ENCODE data around the gene HERC4.
"Not testable (repeated sequence)": the region's sequence is repeated elsewhere in the genome, so short reads cannot be mapped to it uniquely, and the experiment has no call there.

Gene HERC4

DNA sequence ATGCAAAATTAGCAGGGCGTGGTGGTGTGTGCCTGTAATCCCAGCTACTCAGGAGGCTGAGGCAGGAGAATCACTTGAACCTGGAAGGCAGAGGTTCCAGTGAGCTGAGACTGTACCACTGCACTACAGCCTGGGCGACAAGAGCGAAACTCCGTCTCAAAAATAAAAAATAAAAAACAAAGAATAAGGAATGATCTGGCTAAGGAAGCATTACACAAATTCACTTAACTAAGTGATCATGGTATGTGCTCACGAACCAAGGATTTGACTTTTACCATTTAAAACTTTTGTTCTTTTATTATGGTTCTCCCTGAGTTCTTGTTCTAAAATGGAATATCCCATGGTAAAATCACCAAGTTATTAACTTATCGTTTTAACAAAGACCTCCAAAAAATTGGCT is 119.5 kb downstream of the HERC4 start:
- FAIRE-seq, result no peak

DNA sequence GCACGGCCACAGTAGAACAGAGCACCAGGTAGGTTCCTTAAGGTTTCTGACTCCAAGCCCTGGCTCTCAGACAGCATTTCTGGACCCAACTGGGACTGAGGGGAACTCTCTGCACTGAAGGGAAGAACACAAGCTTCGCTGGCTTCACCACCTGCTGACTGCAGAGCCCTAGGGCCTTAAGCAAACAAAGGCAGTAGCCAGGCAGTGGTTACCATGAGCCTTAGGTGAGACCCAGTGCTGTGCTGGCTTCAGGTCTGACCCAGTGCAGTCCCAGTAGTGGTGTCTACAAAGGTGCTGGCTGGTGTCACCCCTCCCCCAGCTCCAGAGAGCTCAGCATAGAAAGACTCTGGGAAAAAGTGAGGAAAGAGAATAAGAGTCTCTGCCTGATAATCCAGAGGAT is 131.2 kb downstream of the HERC4 start:
- FAIRE-seq, result no peak

DNA sequence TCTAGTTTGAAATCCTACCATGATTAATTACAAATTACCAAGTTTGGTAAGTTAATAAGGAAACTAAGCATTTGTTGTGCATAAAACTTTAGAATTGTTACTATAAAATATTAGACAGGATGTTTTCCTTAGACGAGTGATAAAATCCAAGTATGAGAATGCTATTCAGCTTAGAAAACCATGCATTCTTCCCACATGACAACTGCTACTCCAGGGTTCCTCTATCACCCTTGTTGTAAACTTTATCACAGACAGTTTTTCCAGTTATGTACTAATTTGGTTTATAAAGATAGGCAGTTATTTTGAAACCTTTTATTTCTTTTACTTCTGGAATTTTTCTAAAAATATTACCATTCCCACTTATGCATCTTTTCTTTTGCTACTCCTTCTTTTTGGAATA is 138.7 kb downstream of the HERC4 start:
- FAIRE-seq, result no peak

DNA sequence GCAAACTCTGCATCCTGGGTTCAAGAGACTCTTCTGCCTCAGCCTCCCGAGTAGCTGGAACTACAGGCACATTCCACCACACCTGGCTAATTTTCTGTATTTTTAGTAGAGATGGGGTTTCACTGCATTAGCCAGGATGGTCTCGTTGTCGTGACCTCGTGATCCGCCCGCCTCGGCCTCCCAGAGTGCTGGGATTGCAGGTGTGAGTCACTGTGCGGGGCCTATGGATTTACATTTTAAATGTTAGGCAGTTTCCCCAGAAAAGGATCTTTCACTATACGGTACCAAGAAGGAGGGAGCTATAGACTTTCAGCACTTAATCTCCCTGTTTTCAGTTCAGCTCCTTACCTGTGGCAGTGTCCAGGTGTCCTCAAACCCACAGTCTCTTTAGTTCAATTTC is 139.9 kb downstream of the HERC4 start:
- no peak for FAIRE-seq

DNA sequence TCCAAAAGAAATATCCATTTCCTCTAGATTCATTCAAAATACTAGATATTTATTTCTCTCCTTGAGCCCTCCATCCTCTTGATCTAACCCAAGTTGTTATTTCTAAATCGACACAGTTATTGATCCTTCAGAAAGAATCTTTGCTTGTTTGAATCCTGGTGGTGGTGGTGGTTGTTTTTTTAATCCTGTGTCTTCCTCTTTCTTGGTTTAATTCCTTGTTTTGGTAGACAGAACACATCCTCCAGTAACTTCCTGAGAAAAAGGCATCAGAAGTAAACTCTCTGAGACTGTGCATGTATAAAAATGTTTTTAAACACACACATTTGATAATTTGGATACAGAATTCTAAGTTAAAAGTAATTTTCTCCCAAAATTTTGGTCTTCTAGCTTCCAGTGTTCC is 140.7 kb downstream of the HERC4 start:
- FAIRE-seq, result no peak

DNA sequence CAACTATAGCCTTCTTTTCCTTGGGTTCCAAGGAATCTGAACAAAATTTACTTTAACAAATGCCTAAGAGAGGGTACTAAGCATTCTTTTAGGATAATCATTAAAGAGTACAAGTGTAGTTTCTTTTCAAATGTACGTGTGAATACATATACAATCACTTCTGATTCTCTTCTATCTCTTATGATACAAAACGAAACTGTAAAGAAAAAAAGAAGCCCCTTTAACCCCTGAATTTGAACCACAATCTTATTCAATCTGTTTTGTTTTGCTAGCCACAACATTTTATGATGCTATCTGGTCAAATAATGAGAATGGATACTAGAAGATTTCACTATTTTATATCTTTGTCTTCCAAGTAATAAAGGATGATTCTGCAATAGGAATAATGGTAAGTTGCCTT is 141.9 kb downstream of the HERC4 start:
- FAIRE-seq, result no peak

DNA sequence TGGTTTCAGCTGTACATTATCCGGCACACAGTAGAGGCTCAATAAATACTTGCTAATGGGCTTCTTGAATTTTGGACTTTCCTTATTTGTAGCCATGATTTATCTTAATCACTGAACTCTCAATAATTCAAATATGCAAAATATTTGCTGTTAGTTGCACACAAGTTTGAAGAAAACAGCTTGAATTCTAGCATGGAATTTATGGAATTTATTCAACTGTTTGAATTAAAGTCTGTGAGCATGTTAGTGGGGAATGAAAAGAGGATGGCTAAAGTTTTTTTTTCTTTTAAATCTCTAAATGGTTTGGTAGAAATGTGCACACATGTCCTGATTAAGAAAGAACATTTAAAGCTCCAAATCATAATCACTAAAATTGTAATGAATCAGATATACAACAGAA is 148.1 kb downstream of the HERC4 start:
- FAIRE-seq, result no peak

DNA sequence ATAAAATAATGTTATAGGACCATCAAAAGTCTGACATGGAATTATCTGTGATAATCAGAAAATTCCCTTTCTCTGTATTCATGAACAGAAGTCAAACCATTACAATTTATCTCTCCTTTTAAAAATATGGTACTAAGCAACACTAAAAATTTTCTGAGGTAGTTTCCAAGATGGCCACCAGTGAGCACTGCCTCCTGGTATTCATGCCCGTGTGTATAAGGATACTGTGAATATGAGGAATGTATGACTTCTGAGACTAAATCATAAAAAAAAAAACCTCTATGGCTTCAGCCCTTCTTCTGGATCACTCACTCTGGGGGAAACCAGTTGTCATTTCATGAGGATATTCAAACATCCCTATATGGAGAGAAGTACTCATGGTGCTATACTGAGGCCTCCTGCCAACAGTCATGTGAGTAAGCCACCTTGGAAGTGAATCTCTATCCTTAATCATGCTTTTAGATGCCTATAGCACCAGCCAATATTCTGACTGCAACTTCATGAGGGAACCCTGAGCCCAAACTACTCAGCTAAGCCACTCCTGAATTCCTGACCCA is 149.6 kb downstream of the HERC4 start:
- no peak for FAIRE-seq

DNA sequence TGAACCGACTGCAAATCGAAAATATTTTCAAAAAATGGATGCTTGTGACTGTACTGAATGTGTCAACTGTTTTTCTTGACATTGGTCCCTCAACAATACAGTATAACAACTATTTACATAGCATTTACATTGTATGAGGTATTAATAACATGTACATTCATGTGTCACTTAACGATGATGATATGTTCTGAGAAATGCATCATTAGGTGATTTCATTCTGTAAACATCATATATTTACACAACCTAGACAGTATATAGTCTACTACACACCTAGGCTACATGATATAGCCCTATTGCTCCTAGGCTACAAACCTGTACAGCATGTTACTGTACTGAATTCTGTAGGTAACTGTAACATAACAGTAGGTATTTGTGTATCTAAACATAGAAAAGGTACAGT is 150.9 kb downstream of the HERC4 start:
- no peak for FAIRE-seq

DNA sequence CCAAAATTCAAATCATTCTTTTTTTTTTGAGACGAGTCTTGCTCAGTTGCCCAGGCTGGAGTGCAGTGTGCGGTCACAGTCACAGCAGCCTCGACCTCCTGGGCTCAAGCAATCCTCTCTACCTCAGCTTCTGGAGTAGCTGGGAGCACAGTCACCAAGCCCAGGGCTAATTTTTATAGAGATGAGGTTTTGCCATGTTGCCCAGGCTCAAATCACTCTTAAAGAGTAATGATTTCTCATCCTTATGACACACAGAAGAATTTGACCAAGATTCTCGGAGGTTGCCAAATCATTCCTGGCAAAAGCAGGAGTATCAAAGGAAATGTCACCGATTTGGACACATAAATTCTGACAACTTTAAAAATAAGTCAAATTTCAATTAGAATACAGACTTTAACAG is 151.5 kb downstream of the HERC4 start:
- no peak for FAIRE-seq

DNA sequence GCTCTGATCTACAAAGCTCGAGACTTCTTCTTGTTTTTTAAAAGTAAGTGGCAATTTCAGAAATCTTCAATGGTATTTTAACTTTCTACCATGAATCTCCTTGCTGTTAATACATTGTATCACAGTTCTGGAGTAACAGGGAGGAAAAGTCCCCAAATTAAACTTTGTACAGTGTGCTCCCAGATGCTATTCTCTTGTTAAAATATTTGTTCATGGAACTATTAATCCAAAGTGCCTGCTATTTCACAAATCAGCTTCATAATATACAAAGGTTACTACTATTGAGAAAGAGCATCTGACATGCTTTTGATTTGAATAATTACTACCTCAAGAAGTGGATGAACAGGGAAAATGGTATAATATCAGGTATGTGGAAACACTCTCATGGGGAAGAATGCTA is 154.0 kb downstream of the HERC4 start:
- no peak for FAIRE-seq

DNA sequence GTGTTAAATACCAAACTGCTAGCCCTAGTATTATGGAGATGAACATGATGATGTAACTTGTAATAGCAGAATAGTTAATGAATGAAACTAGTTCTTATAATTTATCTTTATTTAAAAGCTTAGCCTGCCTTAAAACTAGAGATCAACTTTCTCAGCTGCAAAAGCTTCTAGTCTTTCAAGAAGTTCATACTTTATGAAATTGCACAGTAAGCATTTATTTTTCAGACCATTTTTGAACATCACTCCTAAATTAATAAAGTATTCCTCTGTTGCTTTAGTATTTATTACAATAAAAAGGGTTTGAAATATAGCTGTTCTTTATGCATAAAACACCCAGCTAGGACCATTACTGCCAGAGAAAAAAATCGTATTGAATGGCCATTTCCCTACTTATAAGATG is 157.4 kb downstream of the HERC4 start:
- FAIRE-seq, result no peak

DNA sequence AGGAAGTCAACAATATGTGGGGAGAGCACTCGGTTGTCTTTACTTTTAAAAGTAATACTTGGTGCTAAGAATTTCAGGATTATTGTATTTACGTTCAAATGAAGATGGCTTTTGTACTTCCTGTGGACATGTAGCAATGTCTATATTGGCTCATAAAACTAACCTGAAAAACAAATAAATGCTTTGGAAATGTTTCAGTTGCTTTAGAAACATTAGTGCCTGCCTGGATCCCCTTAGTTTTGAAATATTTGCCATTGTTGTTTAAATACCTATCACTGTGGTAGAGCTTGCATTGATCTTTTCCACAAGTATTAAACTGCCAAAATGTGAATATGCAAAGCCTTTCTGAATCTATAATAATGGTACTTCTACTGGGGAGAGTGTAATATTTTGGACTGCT is 157.9 kb downstream of the HERC4 start:
- FAIRE-seq, result no peak

DNA sequence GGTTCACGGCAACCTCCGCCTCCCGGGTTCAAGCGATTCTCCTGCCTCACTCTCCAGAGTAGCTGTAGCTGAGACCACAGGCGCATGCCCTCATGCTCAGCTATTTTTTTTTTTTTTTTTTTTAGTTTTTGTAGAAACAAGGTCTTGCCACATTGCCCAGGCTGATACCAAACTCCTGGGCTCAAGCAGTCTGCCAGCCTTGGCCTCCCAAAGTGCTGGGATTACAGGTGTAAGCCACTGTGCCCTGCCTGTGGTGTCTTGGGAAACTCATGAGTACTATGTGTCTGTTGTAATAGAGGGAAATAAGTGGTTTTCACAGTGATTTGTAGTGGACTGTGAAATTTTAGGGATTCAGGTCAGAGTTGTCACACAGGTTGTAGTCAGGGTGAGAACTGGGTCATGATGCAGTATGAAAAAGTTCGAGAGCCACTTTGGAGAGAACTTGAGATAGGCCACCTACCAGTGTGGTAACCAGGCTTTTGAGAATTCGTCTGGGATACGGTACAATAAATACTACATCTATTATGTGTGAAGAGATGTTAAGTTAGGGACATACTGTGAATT is 160.2 kb downstream of the HERC4 start:
- FAIRE-seq, result no peak

DNA sequence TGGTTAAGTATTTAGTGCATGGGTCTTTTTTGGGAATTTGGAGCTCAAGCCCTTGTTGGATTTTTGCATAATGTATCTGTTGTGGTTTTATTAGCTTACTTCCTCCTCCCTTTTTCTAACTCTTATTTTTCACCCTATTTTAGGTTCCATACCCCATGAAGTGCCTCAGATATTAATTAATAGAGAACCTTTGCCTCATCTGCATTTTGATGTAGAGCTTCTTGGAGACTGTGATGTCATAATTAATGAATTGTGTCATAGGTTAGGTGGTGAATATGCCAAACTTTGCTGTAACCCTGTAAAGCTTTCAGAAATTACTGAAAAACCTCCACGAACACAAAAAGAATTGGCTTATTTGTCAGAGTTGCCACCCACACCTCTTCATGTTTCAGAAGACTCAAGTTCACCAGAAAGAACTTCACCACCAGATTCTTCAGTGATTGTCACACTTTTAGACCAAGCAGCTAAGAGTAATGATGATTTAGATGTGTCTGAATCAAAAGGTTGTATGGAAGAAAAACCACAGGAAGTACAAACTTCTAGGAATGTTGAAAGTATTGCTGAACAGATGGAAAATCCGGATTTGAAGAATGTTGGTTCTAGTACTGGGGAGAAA is 162.6 kb downstream of the HERC4 start:
- no peak for FAIRE-seq

DNA sequence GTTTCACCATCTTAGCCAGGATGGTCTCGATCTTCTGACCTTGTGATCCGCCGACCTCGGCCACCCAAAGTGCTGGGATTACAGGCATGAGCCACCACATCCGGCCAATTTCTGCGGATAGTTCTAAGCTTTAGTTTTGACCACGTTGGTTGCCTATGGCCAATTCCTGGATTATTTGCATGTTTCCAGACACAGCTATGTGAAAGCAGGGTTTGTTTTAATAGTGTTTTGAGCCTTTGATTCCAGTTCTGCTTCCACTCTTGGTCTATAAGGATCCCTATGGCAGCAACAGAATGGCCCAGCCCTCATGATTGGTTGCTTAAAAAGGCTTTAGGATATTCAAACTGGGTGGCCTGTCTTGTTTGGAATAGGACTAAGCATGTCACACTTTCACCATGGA is 171.5 kb downstream of the HERC4 start:
- FAIRE-seq, result no peak

DNA sequence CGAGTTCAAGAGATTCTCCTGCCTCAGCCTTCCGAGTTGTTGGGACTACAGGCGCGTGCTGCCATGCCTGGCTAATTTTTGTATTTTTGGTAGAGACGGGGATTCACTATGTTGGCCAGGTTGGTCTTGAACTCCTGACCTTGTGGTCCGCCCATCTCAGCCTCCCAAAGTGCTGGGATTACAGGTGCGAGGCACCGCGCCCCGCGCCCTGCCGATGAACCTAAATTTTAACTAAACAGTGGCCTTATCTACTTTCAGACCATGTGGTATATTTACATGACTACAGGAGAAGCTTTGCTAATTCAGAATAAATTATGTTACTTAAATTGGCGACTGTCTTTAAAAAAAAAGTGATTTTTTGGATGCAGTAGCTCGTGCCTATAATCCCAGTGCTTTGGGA is 181.4 kb downstream of the HERC4 start:
- FAIRE-seq, result no peak

DNA sequence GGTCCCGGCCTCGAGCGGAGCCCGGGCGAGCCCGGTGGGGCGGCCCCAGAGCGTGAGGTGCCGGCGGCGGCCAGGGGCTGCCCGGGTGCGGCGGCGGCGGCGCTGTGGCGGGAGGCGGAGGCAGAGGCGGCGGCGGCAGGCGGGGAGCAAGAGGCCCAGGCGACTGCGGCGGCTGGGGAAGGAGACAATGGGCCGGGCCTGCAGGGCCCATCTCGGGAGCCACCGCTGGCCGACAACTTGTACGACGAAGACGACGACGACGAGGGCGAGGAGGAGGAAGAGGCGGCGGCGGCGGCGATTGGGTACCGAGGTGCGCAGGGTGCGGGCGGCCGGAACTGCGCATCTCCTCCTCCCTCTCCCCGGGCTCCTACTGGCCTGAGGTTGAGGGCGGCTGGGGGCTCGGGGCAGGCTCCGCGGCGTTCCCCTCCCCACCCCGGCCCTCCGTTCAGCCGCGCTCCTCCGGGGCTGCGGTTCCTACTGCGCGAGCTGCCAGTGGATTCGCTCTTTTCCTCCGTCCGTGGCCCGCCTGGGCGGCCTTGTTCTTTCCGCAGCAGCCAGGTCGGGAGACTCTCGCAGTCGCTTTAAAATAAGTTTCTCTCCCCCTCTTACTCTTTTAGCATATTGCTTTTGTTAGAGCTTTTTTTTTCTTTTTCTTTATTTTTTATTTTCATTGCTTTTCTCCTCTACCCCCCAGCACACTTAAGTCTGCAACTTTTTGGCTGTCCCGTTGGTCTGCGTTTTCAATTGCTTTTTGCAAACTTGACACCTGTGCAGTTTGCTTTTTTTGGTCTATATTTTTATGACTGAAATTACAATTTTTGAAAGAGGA is 190.0 kb downstream of the HERC4 start:
- no peak for FAIRE-seq

DNA sequence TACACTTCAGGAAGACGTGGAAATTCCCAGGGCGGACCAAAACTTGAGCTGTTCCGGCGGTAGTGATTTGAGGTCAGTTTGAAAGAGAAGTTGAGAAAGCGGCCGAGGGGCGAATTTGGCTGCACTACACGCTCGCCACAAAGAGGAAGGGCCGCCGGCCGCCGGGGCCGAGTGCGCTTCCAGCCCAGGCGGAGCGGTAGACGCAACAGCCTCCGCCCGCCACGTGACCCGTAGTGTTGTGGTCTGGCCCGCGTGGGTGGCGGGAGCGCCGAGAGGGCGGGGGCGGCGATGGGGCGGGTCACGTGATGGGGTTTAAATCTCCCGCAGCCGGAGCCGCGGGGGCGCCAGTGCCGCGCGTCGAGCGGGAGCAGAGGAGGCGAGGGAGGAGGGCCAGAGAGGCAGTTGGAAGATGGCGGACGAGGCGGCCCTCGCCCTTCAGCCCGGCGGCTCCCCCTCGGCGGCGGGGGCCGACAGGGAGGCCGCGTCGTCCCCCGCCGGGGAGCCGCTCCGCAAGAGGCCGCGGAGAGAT is 190.7 kb downstream of the HERC4 start, which contains the start of gene SIRT1:
Gene SIRT1 (plus strand): TSS at position 344 of the 529 bp plus-strand sequence. CDS start 66 bp downstream, at position 410.
- FAIRE-seq, result no peak

DNA sequence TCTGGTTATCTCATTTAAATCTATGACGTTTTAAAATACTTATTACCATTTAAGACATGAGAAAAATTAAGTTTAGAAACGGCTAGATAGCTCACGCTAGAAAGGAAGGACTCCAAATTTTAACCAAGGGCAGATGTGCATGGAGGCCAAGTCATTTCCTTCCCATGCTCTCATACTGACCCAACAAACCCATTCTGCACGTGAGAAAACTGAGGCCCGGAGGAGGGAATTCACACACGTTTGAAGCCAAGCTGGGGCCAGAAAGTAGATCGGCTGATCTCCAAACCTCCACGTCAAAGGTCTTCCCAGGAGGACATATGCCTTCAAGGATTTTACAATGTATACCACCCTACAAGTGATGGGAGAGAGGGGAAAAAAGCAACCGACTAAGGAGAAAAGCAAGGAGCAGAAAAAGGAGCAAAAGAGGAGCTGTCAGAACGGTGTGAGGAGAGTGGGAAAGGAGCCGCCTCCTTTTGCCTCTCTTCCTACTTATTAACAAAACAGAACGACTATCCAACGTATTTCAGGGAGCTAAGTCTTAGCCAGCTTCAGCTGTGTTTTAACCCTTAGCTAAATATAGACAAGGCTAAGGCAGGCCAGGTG is 191.3 kb downstream of the HERC4 start:
- FAIRE-seq, result no peak

DNA sequence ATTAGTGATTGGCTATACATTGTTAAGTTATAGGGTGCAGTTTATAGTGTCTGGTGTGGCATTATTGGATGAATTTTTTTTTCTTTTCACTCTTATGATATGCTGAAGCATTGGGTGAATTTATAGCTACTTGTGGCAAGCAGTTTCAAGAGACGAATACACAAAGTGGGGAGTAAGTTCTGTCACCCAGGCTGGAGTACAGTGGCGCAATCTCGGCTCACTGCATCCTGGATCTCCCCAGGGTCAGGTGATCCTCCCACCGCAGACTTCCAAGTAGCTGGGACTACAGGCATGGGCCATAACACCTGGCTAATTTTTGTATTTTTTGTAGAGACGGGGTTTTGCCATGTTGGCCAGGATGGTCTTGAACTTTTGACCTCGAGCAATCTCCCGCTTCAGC is 196.9 kb downstream of the HERC4 start:
- FAIRE-seq, result no peak

DNA sequence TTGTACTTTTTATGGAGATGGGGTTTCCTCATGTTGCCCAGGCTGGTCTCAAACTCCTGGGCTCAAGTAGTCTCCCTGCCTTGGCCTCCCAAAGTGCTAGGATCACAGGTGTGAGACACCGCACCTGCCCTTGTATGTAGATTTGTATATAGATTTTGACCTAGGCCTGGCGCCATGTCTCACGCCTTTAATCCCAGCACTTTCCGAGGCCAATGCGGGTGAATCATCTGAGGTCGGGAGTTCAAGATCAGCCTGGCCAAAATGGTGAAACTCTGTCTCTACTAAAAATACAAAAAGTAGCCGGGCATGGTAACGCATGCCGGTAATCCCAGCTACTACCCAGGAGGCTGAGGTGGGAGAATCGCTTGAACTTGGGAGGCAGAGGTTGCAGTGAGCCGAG is 197.7 kb downstream of the HERC4 start:
- not testable (repeated sequence) for FAIRE-seq

All from endometrium (tissue), 2 donors.